Testis (tissue), 3 donors: Measurements from ENCODE around the gene TMEM186. TPM values are rescaled to one million over a fixed set of nuclear protein-coding genes. Genes with fewer than 3 reads are reported as not detected.

Experiments
- DNase-seq: peaks from one replicate; pipeline ENCODE4 v3.0.0-alpha.2; 2019
- H3K27ac ChIP-seq, 2 donors: fragments of 200-600 bp; sonication (generic); one replicate each; pipeline ENCODE4 v1.5.1; 2019
- H3K27me3 ChIP-seq: fragments of 200-600 bp; sonication (generic); one replicate; pipeline ENCODE4 v1.5.1; 2019
- H3K36me3 ChIP-seq: fragments of 200-600 bp; sonication (generic); one replicate; pipeline ENCODE4 v1.5.1; 2017; ENCODE audit warnings: low read depth; ENCODE audit errors: missing control alignments
- H3K4me1 ChIP-seq: fragments of 200-600 bp; sonication (generic); one replicate; pipeline ENCODE4 v1.5.1; 2019
- H3K4me3 ChIP-seq, 2 donors: fragments of 200-600 bp; sonication (generic); one replicate each; pipeline ENCODE4 v1.5.1; 2017 to 2019
- H3K9me3 ChIP-seq: fragments of 200-600 bp; sonication (generic); one replicate; pipeline ENCODE4 v1.5.1; 2017
- CTCF ChIP-seq, 3 experiments: fragments of 450-650 bp in 2 of 3; fragments of 200-600 bp in 1 of 3; sonication (generic) in 1 of 3; IDR thresholded peaks; one replicate each; pipeline ENCODE4 v1.5.1; 2016 to 2019; ENCODE audit warnings: antibody characterized with exemption in 3 of 3, mild to moderate bottlenecking in 2 of 3, moderate library complexity in 1 of 3
- POLR2A ChIP-seq: fragments of 450-650 bp; IDR thresholded peaks from one replicate; pipeline ENCODE4 v1.6.1; 2017; ENCODE audit warnings: antibody characterized with exemption, mild to moderate bottlenecking, moderate library complexity
- WGBS, 2 donors: methylation state at CpG; one replicate each; pipeline ENCODE4 v1.1.5; 2018; 5-methylcytosine and 5-hydroxymethylcytosine counted together
- intact Hi-C: fragments of 100-400 bp; cut with DNase I; formaldehyde crosslinking; loops from one replicate; pipeline ENCODE4 v1.15.1; 2023; ENCODE audit warnings: low total_unique reads
- polyA plus RNA-seq: library from polyadenylated mRNA; stranded (reverse); fragments of 350-450 nt; fragmentation: Illumina TruSeq; extraction: RNeasy Lipid Tissue Mini Kit (QIAGEN cat#74804); gene quantifications from one replicate; pipeline ENCODE4 v1.2.3, GENCODE V29; 2014; ENCODE audit warnings: low read depth, low replicate concordance; ENCODE audit not compliant: insufficient read depth
- total RNA-seq, 2 donors: library from RNA; depleted of rRNA; stranded (reverse); fragments of >200 nt; gene quantifications; one replicate each; pipeline ENCODE4 v1.2.3, GENCODE V29; 2016

Gene TMEM186
- total and polyA plus RNA-seq, 3 donors from 2014 or later = 11.6 to 15.5 (median 14.3) TPM

DNA sequence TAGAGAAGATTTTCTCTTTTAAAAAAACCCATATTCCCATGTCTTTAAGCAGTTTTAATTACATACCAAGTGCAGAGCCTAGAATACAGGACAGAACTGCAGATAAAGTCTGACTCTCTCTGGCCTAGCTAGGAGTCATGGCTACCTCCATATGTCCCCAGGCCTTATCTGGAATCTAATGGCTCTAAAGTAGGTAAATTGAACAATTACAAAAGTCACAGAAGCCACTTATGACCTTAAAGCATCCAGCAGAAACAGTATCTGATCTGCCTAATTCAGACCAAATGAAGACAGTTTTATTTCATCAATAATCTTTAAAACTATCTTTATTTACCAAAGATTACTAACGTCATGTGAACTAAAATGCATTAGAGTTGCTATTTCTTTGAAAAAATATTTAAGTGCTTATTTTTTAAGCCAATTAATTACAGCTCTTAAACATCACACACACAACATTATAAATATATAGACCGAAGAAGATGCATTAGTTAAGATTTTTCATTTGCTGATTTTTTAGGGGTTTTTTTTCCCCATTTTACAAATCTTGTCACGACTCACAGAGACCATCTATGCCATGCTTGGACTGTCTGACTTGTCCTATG lies 28.9 kb upstream of the TMEM186 start:
- Histone ChIP-seq H3K27me3 (no peaks in the 10 kb centered on the region), H3K9me3 (no peaks in the 10 kb centered on the region), H3K4me1 (no peaks in the 10 kb centered on the region), H3K27ac (no peak overlapping the region), H3K36me3 (no peaks in the 10 kb centered on the region), H3K4me3 (no peak overlapping the region)
- intact Hi-C loops = no loop called here
- TF ChIP-seq CTCF (IDR thresholded peaks at IDR 0.05) (no peak), POLR2A (no peak)
- WGBS, 2 donors = 75 to 80% methylated on average over 3 of the region's 3 CpGs
- no peak for DNase-seq

DNA sequence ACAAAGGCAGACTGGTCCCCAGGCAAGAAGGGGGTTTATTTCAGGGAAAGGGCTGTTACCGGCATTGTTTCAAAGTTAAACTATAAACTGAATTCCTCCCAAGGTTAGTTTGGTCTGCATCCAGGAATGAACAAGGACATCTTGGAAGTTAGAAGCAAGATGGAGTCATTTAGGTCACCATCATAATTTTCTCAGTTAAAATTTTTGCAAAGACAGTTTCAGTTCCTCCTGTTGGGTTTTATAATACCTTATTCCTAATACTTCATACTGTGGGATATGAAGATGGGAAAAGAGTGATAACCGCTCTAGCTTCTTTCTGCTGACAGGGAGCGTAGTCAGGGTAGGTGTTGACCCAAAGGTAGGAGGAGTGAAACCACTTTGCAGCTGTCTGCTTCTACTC lies 25.0 kb upstream of the TMEM186 start:
- TF ChIP-seq CTCF (IDR thresholded peaks at IDR 0.05) (no peak), POLR2A (no peak)
- no peak for DNase-seq
- H3K9me3 ChIP-seq = no peaks in the 10 kb centered on the region
- no peaks in the 10 kb centered on the region for H3K36me3 ChIP-seq
- H3K27ac ChIP-seq = no peak overlapping the region
- H3K4me3 ChIP-seq = no peak overlapping the region
- no peaks in the 10 kb centered on the region for H3K4me1 ChIP-seq
- intact Hi-C loops = no loop called here
- H3K27me3 ChIP-seq = no peaks in the 10 kb centered on the region
- WGBS, 2 donors = 83 to 84% methylated on average over 3 of the region's 3 CpGs

- H3K36me3 ChIP-seq = no peaks in the 10 kb centered on the region
- no peaks in the 10 kb centered on the region for H3K9me3 ChIP-seq
- no peaks in the 10 kb centered on the region for H3K27me3 ChIP-seq
- intact Hi-C loops = no loop called here
- DNase-seq = no peak
- H3K27ac ChIP-seq = no peak overlapping the region
- TF ChIP-seq CTCF (IDR thresholded peaks at IDR 0.05) (no peak), POLR2A (no peak)
- WGBS, 2 donors = 82 to 84% methylated on average over 6 of the region's 6 CpGs
- H3K4me3 ChIP-seq = no peak overlapping the region
- no peaks in the 10 kb centered on the region for H3K4me1 ChIP-seq
Measured at GRCh38 chr16:8819411-8820034, 22.1 kb upstream of the TMEM186 start.

- Histone ChIP-seq H3K36me3 (no peaks in the 10 kb centered on the region), H3K4me1 (no peaks in the 10 kb centered on the region), H3K27me3 (no peaks in the 10 kb centered on the region), H3K27ac (no peak overlapping the region), H3K4me3 (no peak overlapping the region), H3K9me3 (no peaks in the 10 kb centered on the region)
- no peak for TF ChIP-seq POLR2A
- no peak for TF ChIP-seq CTCF (IDR thresholded peaks at IDR 0.05)
- intact Hi-C loops = no loop called here
- 88 to 90% methylated on average over 5 to 10 of the region's 10 CpGs for WGBS, 2 donors
- no peak for DNase-seq
Measured at GRCh38 chr16:8818504-8819270, 21.2 kb upstream of the TMEM186 start.
